GM12878 (cell line): ENCODE data around the gene OPCML.

Source experiments
- EZH2 ChIP-seq: IDR thresholded peaks from 2 replicates; pipeline ENCODE4 v1.6.1; 2012; ENCODE audit warnings: low read depth, mild to moderate bottlenecking, control low read depth, inconsistent platforms, low read length, borderline replicate concordance; ENCODE audit not compliant: control insufficient read depth
- HDAC2 ChIP-seq: fragments of 200-600 bp; sonication (generic); IDR thresholded peaks from 2 replicates; pipeline ENCODE4 v1.6.1; 2017
- SMAD1 ChIP-seq: fragments of 450-650 bp; IDR thresholded peaks from 2 replicates; pipeline ENCODE4 v1.6.1; 2018; ENCODE audit warnings: mild to moderate bottlenecking, low read depth; ENCODE audit not compliant: partially characterized antibody
- TBL1XR1 ChIP-seq: IDR thresholded peaks from 2 replicates; pipeline ENCODE4 v1.6.1; 2012; ENCODE audit warnings: low read depth, low read length, improper control_type of control experiment
- TCF12 ChIP-seq: IDR thresholded peaks from 2 replicates; pipeline ENCODE4 v1.6.1; 2011; ENCODE audit warnings: low read depth, mild to moderate bottlenecking, low read length
- TF ChIP-seq, protein P1 (sequence below): IDR thresholded peaks from 2 replicates; pipeline ENCODE4 v1.6.1; 2012; ENCODE audit warnings: low read depth, low read length, improper control_type of control experiment
- TF ChIP-seq, protein P2 (sequence below): IDR thresholded peaks from 2 replicates; pipeline ENCODE4 v1.6.1; 2011; ENCODE audit warnings: borderline replicate concordance, low read depth, mild to moderate bottlenecking, moderate library complexity, mixed read lengths, low read length; ENCODE audit not compliant: insufficient read depth; ENCODE audit errors: extremely low read length
- TF ChIP-seq, protein P3 (sequence below), 3 experiments: IDR thresholded peaks in 2 of 3; conservative IDR thresholded peaks in 1 of 3; 2 replicates each; pipeline ENCODE4 v1.5.1; 2011; ENCODE audit warnings: low read depth in 3 of 3, low read length in 3 of 3, mild to moderate bottlenecking in 3 of 3, control low read depth in 2 of 3, moderate library complexity in 2 of 3, inconsistent platforms in 1 of 3, mixed read lengths in 1 of 3; ENCODE audit not compliant: control insufficient read depth in 2 of 3, insufficient read depth in 1 of 3; ENCODE audit errors: extremely low read depth in 1 of 3

DNA sequence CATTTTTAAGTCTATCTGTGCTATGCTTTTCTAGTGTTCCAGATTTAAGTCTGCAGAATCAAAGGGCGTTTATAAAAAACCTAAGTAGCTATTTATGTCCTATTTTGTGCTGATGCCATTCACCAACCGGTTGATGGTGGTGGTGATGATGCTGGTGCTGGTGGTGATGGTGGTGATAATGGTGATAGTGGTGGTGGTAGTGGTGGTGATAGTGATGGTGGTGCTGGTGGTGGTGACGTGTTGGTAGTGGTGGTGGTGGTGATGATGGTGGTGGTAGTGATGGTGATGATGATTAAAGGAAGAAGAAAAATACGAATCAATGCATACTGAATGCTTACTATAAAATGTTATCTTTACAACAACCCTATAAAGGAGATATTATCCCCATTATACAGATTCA lies 178.2 kb downstream of the OPCML start:
- TF ChIP-seq, protein P1, sequence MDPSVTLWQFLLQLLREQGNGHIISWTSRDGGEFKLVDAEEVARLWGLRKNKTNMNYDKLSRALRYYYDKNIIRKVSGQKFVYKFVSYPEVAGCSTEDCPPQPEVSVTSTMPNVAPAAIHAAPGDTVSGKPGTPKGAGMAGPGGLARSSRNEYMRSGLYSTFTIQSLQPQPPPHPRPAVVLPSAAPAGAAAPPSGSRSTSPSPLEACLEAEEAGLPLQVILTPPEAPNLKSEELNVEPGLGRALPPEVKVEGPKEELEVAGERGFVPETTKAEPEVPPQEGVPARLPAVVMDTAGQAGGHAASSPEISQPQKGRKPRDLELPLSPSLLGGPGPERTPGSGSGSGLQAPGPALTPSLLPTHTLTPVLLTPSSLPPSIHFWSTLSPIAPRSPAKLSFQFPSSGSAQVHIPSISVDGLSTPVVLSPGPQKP = no peak
- no peak for TF ChIP-seq SMAD1
- TF ChIP-seq, protein P2, sequence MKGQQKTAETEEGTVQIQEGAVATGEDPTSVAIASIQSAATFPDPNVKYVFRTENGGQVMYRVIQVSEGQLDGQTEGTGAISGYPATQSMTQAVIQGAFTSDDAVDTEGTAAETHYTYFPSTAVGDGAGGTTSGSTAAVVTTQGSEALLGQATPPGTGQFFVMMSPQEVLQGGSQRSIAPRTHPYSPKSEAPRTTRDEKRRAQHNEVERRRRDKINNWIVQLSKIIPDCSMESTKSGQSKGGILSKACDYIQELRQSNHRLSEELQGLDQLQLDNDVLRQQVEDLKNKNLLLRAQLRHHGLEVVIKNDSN = no peak
- TF ChIP-seq EZH2 = no peak
- TF ChIP-seq HDAC2 = no peak
- TF ChIP-seq, protein P3, sequence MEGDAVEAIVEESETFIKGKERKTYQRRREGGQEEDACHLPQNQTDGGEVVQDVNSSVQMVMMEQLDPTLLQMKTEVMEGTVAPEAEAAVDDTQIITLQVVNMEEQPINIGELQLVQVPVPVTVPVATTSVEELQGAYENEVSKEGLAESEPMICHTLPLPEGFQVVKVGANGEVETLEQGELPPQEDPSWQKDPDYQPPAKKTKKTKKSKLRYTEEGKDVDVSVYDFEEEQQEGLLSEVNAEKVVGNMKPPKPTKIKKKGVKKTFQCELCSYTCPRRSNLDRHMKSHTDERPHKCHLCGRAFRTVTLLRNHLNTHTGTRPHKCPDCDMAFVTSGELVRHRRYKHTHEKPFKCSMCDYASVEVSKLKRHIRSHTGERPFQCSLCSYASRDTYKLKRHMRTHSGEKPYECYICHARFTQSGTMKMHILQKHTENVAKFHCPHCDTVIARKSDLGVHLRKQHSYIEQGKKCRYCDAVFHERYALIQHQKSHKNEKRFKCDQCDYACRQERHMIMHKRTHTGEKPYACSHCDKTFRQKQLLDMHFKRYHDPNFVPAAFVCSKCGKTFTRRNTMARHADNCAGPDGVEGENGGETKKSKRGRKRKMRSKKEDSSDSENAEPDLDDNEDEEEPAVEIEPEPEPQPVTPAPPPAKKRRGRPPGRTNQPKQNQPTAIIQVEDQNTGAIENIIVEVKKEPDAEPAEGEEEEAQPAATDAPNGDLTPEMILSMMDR (IDR thresholded peaks at IDR 0.05 in 2 of 3, conservative IDR thresholded peaks at IDR 0.05 in 1 of 3; ENCODE audit: control insufficient read depth in 2 of 3, extremely low read depth in 1 of 3, insufficient read depth in 1 of 3, low read depth in 3 of 3, low read length in 3 of 3) = no peak
- TF ChIP-seq TBL1XR1 = no peak
- no peak for TF ChIP-seq TCF12
